Activated CD4-positive, alpha-beta T cell treated with anti-CD3 and anti-CD28 coated beads, Interleukin-2, amount 10 ng/mL, durations not matched to agents 7 days and 5 days (primary cell): ENCODE results near the gene DNLZ. TPM values are rescaled to one million over a fixed set of nuclear protein-coding genes. Genes with fewer than 3 reads are reported as not detected.

Source experiments
- CTCF ChIA-PET: fragments of 350-600 bp; sonication (Branson Sonifier 250); formaldehyde crosslinking; loops from one replicate; lab custom pipeline; 2021; ENCODE audit warnings: antibody characterized with exemption; lab: Charles Lee
- POLR2A ChIA-PET: fragments of 350-600 bp; sonication (Branson Sonifier 250); formaldehyde crosslinking; loops from one replicate; lab custom pipeline; 2021; ENCODE audit warnings: antibody characterized with exemption; lab: Charles Lee
- DNase-seq: peaks from one replicate; pipeline ENCODE4 v3.0.0-alpha.2; 2020
- H3K27ac Mint-ChIP-seq: one replicate; pipeline ENCODE4 v1.8.0; 2021; ENCODE audit warnings: mild to moderate bottlenecking, moderate library complexity, mixed read lengths
- H3K27me3 Mint-ChIP-seq: one replicate; pipeline ENCODE4 v1.8.0; 2021; ENCODE audit warnings: mixed read lengths
- H3K36me3 Mint-ChIP-seq: one replicate; pipeline ENCODE4 v1.8.0; 2021; ENCODE audit warnings: low read depth, mixed read lengths
- H3K4me1 Mint-ChIP-seq: one replicate; pipeline ENCODE4 v1.8.0; 2021; ENCODE audit warnings: mixed read lengths
- H3K4me3 Mint-ChIP-seq: one replicate; pipeline ENCODE4 v1.8.0; 2021; ENCODE audit warnings: mild to moderate bottlenecking, moderate library complexity, mixed read lengths
- H3K9me3 Mint-ChIP-seq: one replicate; pipeline ENCODE4 v1.8.0; 2021; ENCODE audit warnings: mixed read lengths
- total RNA-seq, 2 experiments: library from RNA; stranded (reverse); gene quantifications; one replicate each; pipeline ENCODE4 v1.2.3, GENCODE V29; 2021

Gene DNLZ
- total RNA-seq, 2 experiments from 2014 or later, result 13.1 to 14.6 TPM

DNA sequence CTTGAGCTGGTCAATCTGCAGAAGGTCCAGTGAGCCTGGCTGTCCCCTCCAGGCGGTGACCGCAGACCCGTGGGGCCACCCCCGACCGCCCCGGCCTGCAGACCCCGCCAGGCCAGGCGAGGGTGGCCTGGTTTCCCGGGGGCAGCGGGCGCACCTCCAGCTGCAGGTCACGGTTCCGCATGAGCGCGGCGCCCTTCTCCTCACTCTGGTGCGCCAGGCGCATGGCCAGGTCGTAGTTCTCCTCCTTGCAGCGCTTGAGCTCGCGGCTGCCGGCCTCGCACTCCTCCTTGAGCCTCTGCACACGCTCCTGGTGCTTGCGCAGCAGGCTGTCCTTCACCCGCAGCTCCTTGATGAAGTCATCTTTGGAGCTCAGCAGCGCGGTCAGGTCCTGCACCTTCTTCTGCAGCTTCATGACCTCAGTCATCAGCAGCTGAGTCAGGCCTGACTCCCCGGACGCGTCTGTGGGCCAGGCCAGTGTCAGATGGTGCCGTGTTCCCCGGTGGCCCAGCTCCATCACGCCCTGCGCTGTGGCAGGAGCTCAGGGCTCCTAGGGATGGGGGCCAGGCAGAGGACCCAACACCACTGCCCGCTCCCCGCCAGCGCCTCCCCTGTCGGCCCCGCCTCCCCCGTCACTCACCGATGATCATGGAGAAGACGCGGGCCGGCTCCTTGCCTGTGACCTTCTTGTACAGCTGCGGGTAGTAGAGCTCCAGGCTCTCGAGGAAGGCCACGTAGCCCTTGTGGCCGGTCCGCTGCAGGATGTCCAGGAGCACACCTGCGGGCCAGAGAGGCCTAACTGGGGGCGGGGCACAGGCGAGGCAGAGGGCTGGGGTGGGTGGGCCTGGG lies 7.4 kb upstream of the DNLZ start:
- Mint-ChIP-seq H3K27ac (no peak overlapping the region), H3K36me3 (no peaks in the 10 kb centered on the region), H3K4me1 (no peaks in the 10 kb centered on the region), H3K4me3 (no peak overlapping the region), H3K9me3 (no peaks in the 10 kb centered on the region), H3K27me3 (no peaks in the 10 kb centered on the region)
- CTCF ChIA-PET, result interaction anchor here (0.6 to 1.4 kb wide), 3 partner anchors 17 to 1065 kb away, joined by 3 to 4 read pairs (median 3); no protein-coding TSS in a partner anchor
- DNase-seq, result no peak
- POLR2A ChIA-PET, result no interaction called here

DNA sequence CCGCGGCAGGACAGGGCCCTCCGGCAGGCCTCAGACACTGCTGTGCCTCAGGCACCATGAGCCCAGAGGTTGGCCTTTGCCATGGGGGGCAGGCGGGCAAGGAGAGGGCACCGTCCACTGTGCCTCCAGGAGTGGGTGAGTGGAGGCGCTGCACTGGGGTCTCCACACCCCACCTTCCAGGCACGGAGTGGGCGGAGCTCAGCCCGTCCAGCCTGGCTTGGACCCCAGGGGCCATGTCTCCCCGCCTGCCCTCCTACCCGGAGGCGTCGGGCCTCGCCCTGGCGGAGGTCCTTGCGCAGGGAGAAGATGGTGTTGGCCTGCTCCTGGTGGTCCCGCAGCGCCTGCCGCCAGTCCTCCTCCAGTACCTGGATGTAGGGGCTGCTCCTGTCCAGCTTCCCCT lies 6.5 kb upstream of the DNLZ start:
- no peaks in the 10 kb centered on the region for H3K27me3 Mint-ChIP-seq
- CTCF ChIA-PET, result interaction anchor here (1.4 kb wide), 1 partner anchor 56 kb away, joined by 4 read pairs; no protein-coding TSS in a partner anchor
- no peaks in the 10 kb centered on the region for H3K4me1 Mint-ChIP-seq
- DNase-seq, result no peak
- H3K36me3 Mint-ChIP-seq, result no peaks in the 10 kb centered on the region
- H3K9me3 Mint-ChIP-seq, result no peaks in the 10 kb centered on the region
- no peak overlapping the region for H3K27ac Mint-ChIP-seq
- no peak overlapping the region for H3K4me3 Mint-ChIP-seq
- POLR2A ChIA-PET, result no interaction called here

DNA sequence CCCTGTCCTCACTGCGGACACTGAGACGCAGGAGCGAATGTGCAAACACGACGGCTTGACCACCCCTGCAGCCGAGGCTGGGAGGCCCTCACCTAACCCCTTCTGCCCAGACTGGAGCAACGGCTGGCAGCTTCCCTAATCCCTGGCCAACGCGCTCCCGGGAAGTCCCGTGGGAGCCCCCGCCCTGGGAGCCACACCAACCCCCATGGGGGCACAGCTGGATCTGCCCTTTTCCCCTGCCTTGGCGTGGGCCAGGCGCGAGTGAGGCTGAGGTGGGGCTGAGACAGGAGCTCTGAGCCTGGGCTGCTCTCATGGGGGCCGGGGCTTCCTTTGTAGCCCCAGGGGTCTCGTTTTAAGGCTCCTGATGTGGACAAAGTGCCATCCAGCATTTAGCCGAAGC lies 4.6 kb upstream of the DNLZ start:
- Mint-ChIP-seq H3K36me3 (no peaks in the 10 kb centered on the region), H3K4me1 (no peaks in the 10 kb centered on the region)
- POLR2A ChIA-PET, result no interaction called here

DNA sequence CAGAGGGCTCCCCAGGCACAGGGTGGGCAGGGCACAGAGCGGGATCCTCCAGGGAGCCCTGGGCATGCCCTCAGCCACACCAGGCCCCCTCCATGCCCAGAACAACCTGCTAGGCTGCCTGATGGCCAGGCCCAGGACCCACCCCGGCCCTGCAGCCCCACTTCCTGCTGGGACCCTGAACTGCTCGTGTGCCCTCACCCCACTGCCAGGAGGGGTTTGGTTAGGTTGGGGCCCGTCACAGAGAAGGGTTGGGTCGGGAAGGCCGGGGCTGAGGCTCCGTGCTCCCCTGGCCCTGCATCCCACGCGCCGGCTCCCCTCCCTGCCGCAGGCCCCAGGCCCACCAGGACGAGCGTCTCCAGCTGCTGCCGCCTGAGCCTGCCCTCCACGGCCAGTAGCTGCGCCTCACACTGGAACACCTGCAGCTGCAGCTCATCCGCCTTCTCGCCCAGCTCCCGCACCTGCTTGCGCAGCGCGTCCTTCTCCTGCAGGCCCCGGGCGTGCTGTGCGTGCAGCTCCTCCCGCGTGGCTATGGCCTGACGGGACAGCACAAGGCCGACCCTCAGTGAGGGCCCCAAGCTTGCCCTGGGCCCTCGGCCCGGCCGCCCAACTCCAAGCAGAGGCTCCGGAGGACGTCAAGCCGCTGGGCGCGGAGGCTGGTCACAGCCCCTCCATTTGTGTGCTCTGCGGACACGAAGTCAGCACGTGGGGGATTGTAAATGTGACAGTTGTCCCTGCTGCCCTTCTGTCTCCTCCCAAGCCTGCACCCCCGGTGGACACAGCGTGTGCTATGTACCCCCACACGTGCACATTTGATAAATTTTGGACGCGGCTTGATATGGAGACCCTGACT lies 4.0 kb upstream of the DNLZ start:
- peaks cover 2% of the 10 kb centered on the region for H3K4me1 Mint-ChIP-seq
- no peak overlapping the region for H3K4me3 Mint-ChIP-seq
- CTCF ChIA-PET, result interaction anchor here (1.4 to 5.2 kb wide), 3 partner anchors 15 to 34 kb away, joined by 5 to 106 read pairs (median 7); no protein-coding TSS in a partner anchor
- no peak overlapping the region for H3K27ac Mint-ChIP-seq
- H3K27me3 Mint-ChIP-seq, result no peaks in the 10 kb centered on the region
- no peaks in the 10 kb centered on the region for H3K9me3 Mint-ChIP-seq
- no peaks in the 10 kb centered on the region for H3K36me3 Mint-ChIP-seq
- POLR2A ChIA-PET, result no interaction called here
- DNase-seq, result no peak

More for the DNA sequence above, 4.6 kb upstream of the DNLZ start:
- Mint-ChIP-seq H3K4me3 (no peak overlapping the region), H3K9me3 (no peaks in the 10 kb centered on the region), H3K27ac (no peak overlapping the region), H3K27me3 (no peaks in the 10 kb centered on the region)
- CTCF ChIA-PET, result interaction anchor here (1.4 kb wide), 1 partner anchor 14 kb away, joined by 5 read pairs; no protein-coding TSS in a partner anchor
- no peak for DNase-seq

DNA sequence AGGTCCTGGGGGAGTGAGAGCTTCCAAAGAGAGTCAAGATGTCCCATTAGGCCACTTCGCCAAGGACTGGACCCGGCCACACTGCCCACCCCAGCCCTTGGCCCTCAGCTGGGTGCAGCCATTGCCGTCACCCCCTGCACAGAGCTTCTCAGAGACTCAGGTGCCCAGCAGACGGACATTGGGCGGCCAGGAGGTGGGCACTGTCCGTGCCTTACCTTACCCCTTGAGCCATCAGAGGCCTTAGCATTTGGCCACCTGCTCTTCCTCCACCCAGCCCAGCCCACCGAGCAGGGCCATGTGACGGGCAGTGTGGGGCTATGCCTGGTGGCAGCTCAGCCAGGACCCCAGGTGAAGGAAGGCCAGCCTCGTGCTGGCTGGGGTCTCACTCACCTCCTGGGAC lies 3.3 kb upstream of the DNLZ start:
- Mint-ChIP-seq H3K4me1 (peaks cover 4% of the 10 kb centered on the region), H3K27me3 (no peaks in the 10 kb centered on the region), H3K36me3 (no peaks in the 10 kb centered on the region), H3K27ac (no peak overlapping the region), H3K9me3 (no peaks in the 10 kb centered on the region), H3K4me3 (no peak overlapping the region)
- DNase-seq, result no peak
- ChIA-PET POLR2A (no interaction called here), CTCF (interaction anchor here (1.5 to 5.2 kb wide), 2 partner anchors 17 to 34 kb away, joined by 7 to 106 read pairs; no protein-coding TSS in a partner anchor)

DNA sequence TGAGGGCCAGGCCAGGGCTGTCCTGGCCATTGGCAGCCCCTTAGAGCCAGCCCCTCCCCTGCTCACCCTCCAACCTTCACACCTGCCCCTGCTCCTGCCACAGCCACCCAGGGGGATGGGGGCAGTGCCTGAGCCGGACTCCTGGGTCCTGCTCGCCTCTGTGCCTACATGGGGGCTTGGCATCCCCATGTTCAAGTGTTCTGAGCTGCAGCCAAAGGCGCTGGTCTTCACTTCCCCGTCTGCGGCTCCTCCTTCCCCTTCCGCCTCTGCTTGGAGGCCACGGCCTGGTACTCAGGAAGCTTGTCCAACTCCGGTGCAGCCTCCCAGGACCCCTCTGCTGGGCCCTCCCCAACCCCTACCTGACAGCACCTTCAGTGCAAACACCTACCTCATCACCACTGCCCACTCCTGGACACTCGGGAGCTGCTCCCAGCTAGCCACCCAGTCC lies 2.3 kb upstream of the DNLZ start:
- ChIA-PET POLR2A (no interaction called here), CTCF (interaction anchor here (1.5 to 5.2 kb wide), 2 partner anchors 18 to 35 kb away, joined by 7 to 106 read pairs; no protein-coding TSS in a partner anchor)
- DNase-seq, result no peak
- peaks cover 4% of the 10 kb centered on the region for H3K4me1 Mint-ChIP-seq
- H3K4me3 Mint-ChIP-seq, result no peak overlapping the region
- H3K36me3 Mint-ChIP-seq, result no peaks in the 10 kb centered on the region
- no peaks in the 10 kb centered on the region for H3K27me3 Mint-ChIP-seq
- H3K9me3 Mint-ChIP-seq, result no peaks in the 10 kb centered on the region
- no peak overlapping the region for H3K27ac Mint-ChIP-seq

DNA sequence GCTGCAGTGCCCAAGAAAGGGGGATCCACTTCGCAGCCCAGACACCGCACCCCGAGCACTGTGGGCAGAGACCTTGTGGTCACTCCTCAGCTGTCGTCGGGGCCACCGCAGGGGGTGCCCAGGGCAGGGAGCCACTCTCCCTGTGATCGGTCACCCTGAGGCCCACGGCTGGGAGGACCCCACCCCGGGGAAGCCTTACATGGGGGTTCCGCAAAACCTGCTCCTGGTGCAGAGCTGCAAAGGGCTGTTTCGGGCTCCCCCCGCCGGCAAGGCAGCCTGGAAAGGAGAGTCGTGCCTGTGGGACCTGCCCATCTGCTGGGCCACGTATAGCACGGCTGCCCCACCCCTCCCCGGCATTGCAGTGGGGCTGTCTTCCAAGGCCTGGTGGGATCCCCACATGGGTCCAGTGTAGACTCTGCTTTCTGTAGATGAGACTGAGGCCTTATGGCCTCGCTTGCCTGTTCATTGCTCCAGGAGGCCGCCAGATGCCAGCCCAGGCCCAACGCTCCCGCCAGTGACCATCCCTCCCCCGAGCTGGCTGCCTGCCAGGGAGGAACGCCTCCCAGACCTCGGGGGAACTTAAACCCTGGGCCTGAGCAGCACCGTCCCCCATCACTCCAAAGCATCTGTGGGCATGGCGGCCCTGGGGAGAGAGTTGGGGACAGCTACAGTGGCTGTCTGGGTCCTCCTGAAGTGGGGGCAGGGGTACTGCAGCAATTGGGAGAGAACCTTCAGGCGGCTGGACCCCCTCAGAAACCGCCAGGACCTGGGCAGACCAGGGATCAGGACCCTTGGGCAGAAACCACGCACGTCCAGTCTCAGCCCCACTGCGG lies 1.6 kb upstream of the DNLZ start:
- no peak overlapping the region for H3K27ac Mint-ChIP-seq
- DNase-seq, result no peak
- no peaks in the 10 kb centered on the region for H3K9me3 Mint-ChIP-seq
- POLR2A ChIA-PET, result no interaction called here
- H3K36me3 Mint-ChIP-seq, result no peaks in the 10 kb centered on the region
- no peaks in the 10 kb centered on the region for H3K27me3 Mint-ChIP-seq
- no peak overlapping the region for H3K4me3 Mint-ChIP-seq
- peaks cover 4% of the 10 kb centered on the region for H3K4me1 Mint-ChIP-seq
- CTCF ChIA-PET, result interaction anchor here (1.4 to 5.2 kb wide), 2 partner anchors 19 to 39 kb away, joined by 3 to 106 read pairs; no protein-coding TSS in a partner anchor

DNA sequence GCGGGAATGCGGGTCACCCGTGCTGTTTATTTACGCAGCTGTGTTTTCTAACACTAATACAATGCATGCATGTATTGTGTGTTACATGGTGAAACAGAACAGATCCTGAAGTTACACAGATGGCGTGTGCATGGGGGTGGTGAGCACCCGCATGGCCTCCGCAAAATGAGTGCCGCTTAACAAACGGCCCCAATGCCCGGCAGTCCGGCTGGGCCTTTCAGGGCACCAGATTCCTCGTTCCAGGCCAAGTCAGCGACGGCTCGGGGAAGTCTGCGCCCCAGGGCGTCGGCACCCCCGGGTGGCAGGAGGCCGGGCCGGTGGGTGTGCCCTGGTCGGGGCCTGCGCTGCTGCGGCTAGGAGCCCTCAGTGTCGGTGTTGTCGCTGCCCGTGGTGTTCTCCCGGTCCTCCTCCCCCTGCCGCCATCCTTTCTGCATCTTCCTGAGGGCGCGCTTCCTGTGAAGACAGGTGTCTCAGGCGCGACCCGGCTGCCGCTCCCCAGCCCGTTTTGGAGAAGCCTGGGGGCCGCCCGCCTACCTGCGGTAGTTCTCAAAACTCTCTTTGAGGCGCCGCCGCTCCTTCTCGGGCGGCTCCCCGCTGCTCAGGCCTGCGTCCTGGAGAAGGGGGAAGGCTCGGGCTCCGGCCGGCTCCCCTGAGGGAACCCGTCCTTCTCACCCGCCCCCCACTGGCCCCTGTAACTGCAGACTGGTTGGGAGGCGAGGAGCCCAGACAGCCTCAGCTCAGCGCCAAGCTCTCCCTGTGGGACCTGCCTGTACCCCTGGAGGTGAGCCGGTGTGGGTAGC lies 605 bp upstream of the DNLZ start:
- ChIA-PET CTCF (interaction anchor here (0.6 to 5.2 kb wide), 18 partner anchors 8 to 308 kb away, joined by 3 to 106 read pairs (median 4); partner anchors contain the start of genes ENTR1 and PMPCA), POLR2A (interaction anchor here (0.7 kb wide), 1 partner anchor 46 kb away, joined by 3 read pairs; no protein-coding TSS in a partner anchor)
- Mint-ChIP-seq H3K4me3 (no peak overlapping the region), H3K9me3 (no peaks in the 10 kb centered on the region), H3K27me3 (no peaks in the 10 kb centered on the region), H3K4me1 (peaks cover 4% of the 10 kb centered on the region), H3K27ac (peak overlapping the region; percentile 36), H3K36me3 (no peaks in the 10 kb centered on the region)
- DNase-seq, result no peak

DNA sequence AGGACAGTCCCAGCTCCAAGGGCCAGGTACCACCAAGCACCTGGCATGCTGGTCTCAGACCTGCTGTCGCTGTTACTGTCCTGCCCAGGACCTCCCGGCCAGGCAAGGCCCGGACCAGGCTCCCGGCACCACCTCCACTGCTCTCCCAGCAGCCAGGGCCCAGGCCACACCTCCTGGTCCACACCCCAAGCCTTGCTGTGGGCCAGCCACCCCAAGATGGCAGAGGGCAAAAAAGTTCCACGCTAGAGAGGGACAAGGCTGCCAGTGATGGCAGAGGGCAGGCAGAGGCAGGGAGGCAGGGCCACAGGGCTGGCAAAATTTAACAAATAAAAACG lies 1.1 kb downstream of the DNLZ start:
- POLR2A ChIA-PET, result interaction anchor here (0.7 kb wide), 1 partner anchor 402 kb away, joined by 3 read pairs; the partner anchor contains the start of gene LCN15
- Mint-ChIP-seq H3K36me3 (no peaks in the 10 kb centered on the region), H3K4me3 (peak overlapping the region; percentile 84), H3K27ac (peak overlapping the region; percentile 92), H3K4me1 (peaks cover 4% of the 10 kb centered on the region), H3K27me3 (no peaks in the 10 kb centered on the region), H3K9me3 (no peaks in the 10 kb centered on the region)
- no peak for DNase-seq
- CTCF ChIA-PET, result interaction anchor here (0.6 to 5.2 kb wide), 13 partner anchors 9 to 401 kb away, joined by 3 to 106 read pairs (median 4); partner anchors contain the start of gene UBAC1

DNA sequence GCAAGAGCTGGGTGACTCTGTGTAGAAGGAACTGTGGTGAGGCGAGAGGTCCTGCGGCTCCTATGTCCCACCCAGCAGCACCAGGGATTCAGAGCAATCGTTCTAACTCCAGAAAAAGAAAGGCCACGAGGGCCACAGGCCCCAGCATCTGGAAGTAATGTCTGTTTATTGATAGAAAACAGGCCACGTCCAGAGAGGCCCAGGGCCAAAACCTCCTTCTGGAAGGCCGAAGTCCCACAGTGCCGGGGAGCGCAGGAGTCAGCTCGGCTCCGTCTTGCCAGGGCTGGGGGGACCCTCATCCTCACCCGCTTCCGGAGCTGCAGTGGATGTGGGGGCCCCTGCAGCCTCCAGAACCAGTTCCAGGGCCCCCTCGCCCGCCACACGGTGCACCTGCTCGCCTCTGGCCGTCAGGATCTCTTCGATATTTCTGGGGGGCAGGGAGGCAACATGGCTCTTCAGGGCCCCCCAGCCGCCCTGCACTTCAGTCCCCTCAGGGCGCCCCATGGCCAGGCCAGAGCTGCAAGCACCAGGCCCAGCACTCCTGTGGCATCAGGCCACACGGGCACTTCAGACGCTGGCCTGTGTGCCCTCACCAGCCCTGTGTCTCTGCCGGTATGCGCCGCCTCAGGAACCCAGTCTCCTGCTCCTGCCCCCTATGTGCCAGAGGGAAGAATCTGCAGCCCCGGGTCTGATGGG lies 1.6 kb downstream of the DNLZ start:
- no peaks in the 10 kb centered on the region for H3K27me3 Mint-ChIP-seq
- CTCF ChIA-PET, result interaction anchor here (1.3 to 5.2 kb wide), 5 partner anchors 8 to 39 kb away, joined by 3 to 106 read pairs (median 12); no protein-coding TSS in a partner anchor
- DNase-seq, result no peak
- H3K27ac Mint-ChIP-seq, result no peak overlapping the region
- H3K36me3 Mint-ChIP-seq, result no peaks in the 10 kb centered on the region
- H3K4me3 Mint-ChIP-seq, result no peak overlapping the region
- peaks cover 4% of the 10 kb centered on the region for H3K4me1 Mint-ChIP-seq
- no peaks in the 10 kb centered on the region for H3K9me3 Mint-ChIP-seq
- POLR2A ChIA-PET, result no interaction called here
